ENCODE measurements around the gene UNK. TPM values are rescaled to one million over a fixed set of nuclear protein-coding genes. Genes with fewer than 3 reads are reported as not detected.

UNK gene
- total and polyA plus RNA-seq, 2 donors (not counting 1 experiment from before 2014, with no cell fraction given), result 35.5 to 70.3 TPM

DNA sequence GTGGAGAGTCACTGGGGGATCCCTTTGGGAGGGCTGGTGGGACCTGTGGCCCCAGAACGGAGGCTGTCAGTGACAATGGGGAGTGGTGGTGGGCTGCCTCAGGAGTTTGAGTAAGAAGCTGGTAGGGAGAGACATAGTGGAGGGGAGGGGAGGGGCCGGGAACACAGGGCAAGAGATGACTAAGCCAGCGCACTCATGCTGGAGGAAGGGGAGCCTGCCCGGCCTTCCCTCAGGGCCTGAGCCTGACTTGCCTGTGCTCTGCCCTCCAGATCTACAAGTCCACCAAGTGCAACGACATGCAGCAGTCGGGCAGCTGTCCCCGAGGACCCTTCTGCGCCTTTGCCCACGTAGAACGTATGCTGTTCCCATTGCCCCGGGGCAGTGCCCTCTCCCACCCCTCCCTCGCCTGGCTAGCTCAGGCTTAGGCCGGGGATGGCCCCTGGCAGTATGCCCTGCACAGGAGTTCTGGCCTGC, 30.3 kb downstream of the UNK start:
- Histone ChIP-seq H3K4me1 (ENCODE audit: control insufficient read depth in 2 of 2, insufficient read depth in 2 of 2, low read length in 2 of 2) (no peaks in the 10 kb centered on the region), H3K27ac (ENCODE audit: low read length in 2 of 2) (no peak overlapping the region), H3K27me3 (replicated peaks in 1 of 4; ENCODE audit: control extremely low read depth in 1 of 4, control insufficient read depth in 3 of 4, insufficient read depth in 4 of 4, low read length in 3 of 4) (no peaks in the 10 kb centered on the region), H4K20me1 (ENCODE audit: control insufficient read depth, insufficient read depth, low read length, poor library complexity, severe bottlenecking) (no peaks in the 10 kb centered on the region), H3K4me2 (replicated peaks; ENCODE audit: low read depth, low read length, poor library complexity, severe bottlenecking) (no peak overlapping the region), H3K9me3 (ENCODE audit: control extremely low read depth in 1 of 3, control insufficient read depth in 2 of 3, insufficient read depth in 1 of 3, low read length in 2 of 3) (no peaks in the 10 kb centered on the region), H2AFZ (ENCODE audit: insufficient read depth, low read depth, low read length, poor library complexity, severe bottlenecking) (no peak overlapping the region), H3K79me2 (ENCODE audit: control insufficient read depth, insufficient read depth, low read length) (no peaks in the 10 kb centered on the region), H3K36me3 (replicated peaks in 1 of 2; ENCODE audit: control extremely low read depth in 1 of 2, control insufficient read depth in 1 of 2, extremely low read depth in 1 of 2, insufficient read depth in 2 of 2, low read length in 1 of 2) (peaks cover 0 to 76% of the 10 kb centered on the region in 2 experiments), H3K4me3 (ENCODE audit: control extremely low read depth in 1 of 5, extremely low read depth in 1 of 5, insufficient read depth in 1 of 5, low read depth in 2 of 5, low read length in 4 of 5) (no peak overlapping the region), H3K9ac (ENCODE audit: low read length) (no peak overlapping the region)
- Mint-ChIP-seq H3K27ac (no peak overlapping the region), H3K4me1 (no peaks in the 10 kb centered on the region), H3K4me3 (no peak overlapping the region), H3K9me3 (ENCODE audit: insufficient read depth) (no peaks in the 10 kb centered on the region), H3K27me3 (no peaks in the 10 kb centered on the region)
- CTCF ChIA-PET, result interaction anchor here (1.4 to 4.5 kb wide), 3 partner anchors 12 to 63 kb away, joined by 3 to 12 read pairs (median 4); no protein-coding TSS in a partner anchor
- DNase-seq, result no peak
- WGBS (ENCODE audit: insufficient coverage), result 96% methylated on average over 13 of the region's 13 CpGs
- no peak for ATAC-seq (ENCODE audit: low read depth)
- TF ChIP-seq, protein P1, sequence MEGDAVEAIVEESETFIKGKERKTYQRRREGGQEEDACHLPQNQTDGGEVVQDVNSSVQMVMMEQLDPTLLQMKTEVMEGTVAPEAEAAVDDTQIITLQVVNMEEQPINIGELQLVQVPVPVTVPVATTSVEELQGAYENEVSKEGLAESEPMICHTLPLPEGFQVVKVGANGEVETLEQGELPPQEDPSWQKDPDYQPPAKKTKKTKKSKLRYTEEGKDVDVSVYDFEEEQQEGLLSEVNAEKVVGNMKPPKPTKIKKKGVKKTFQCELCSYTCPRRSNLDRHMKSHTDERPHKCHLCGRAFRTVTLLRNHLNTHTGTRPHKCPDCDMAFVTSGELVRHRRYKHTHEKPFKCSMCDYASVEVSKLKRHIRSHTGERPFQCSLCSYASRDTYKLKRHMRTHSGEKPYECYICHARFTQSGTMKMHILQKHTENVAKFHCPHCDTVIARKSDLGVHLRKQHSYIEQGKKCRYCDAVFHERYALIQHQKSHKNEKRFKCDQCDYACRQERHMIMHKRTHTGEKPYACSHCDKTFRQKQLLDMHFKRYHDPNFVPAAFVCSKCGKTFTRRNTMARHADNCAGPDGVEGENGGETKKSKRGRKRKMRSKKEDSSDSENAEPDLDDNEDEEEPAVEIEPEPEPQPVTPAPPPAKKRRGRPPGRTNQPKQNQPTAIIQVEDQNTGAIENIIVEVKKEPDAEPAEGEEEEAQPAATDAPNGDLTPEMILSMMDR (IDR thresholded peaks at IDR 0.05), result no peak
- TF ChIP-seq EZH2 (IDR thresholded peaks at IDR 0.05; ENCODE audit: borderline replicate concordance, insufficient read depth, low read depth, low read length, poor library complexity, severe bottlenecking), result no peak
- POLR2A ChIA-PET, result interaction anchor here (0.6 to 0.9 kb wide), 2 partner anchors 16 to 19 kb away, joined by 3 to 4 read pairs; no protein-coding TSS in a partner anchor
- intact Hi-C loops (cut with micrococcal nuclease), result no loop called here

DNA sequence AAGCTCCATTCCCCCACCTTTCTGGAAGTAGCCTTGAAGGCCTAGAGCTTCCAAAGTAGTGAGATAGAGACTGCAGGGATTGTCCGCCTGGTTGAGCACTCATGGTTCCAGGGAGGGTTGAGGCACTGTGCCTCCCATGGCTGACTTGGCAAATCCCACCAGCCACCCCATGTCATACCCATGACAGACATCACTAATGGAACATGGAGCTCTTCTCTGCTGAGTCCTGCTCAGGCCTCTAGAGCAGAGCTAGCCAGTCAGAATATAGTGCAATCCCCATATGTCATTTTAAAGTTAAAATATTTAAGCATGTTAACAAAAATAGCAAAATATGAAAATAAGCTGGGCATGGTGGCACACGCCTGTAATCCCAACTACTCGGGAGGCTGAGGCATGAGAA, 30.8 kb downstream of the UNK start:
- Histone ChIP-seq H4K20me1 (ENCODE audit: control insufficient read depth, insufficient read depth, low read length, poor library complexity, severe bottlenecking) (no peaks in the 10 kb centered on the region), H3K27me3 (replicated peaks in 1 of 4; ENCODE audit: control extremely low read depth in 1 of 4, control insufficient read depth in 3 of 4, insufficient read depth in 4 of 4, low read length in 3 of 4) (no peaks in the 10 kb centered on the region), H3K36me3 (replicated peaks in 1 of 2; ENCODE audit: control extremely low read depth in 1 of 2, control insufficient read depth in 1 of 2, extremely low read depth in 1 of 2, insufficient read depth in 2 of 2, low read length in 1 of 2) (peaks cover 0 to 76% of the 10 kb centered on the region in 2 experiments), H2AFZ (ENCODE audit: insufficient read depth, low read depth, low read length, poor library complexity, severe bottlenecking) (no peak overlapping the region), H3K9me3 (ENCODE audit: control extremely low read depth in 1 of 3, control insufficient read depth in 2 of 3, insufficient read depth in 1 of 3, low read length in 2 of 3) (no peaks in the 10 kb centered on the region), H3K4me2 (replicated peaks; ENCODE audit: low read depth, low read length, poor library complexity, severe bottlenecking) (no peak overlapping the region), H3K79me2 (ENCODE audit: control insufficient read depth, insufficient read depth, low read length) (no peaks in the 10 kb centered on the region), H3K4me1 (ENCODE audit: control insufficient read depth in 2 of 2, insufficient read depth in 2 of 2, low read length in 2 of 2) (no peaks in the 10 kb centered on the region), H3K27ac (ENCODE audit: low read length in 2 of 2) (no peak overlapping the region), H3K9ac (ENCODE audit: low read length) (no peak overlapping the region), H3K4me3 (ENCODE audit: control extremely low read depth in 1 of 5, extremely low read depth in 1 of 5, insufficient read depth in 1 of 5, low read depth in 2 of 5, low read length in 4 of 5) (no peak overlapping the region)
- H3K4me3 Mint-ChIP-seq, result no peak overlapping the region
- no peak for TF ChIP-seq EZH2 (IDR thresholded peaks at IDR 0.05; ENCODE audit: borderline replicate concordance, insufficient read depth, low read depth, low read length, poor library complexity, severe bottlenecking)
- no peaks in the 10 kb centered on the region for H3K27me3 Mint-ChIP-seq
- H3K27ac Mint-ChIP-seq, result no peak overlapping the region
- no peaks in the 10 kb centered on the region for H3K4me1 Mint-ChIP-seq
- 100% methylated on average over 3 of the region's 3 CpGs for WGBS (ENCODE audit: insufficient coverage)
- no peaks in the 10 kb centered on the region for H3K9me3 Mint-ChIP-seq (ENCODE audit: insufficient read depth)
- intact Hi-C loops (cut with micrococcal nuclease), result no loop called here
- no peak for DNase-seq
- CTCF ChIA-PET, result interaction anchor here (1.4 to 4.5 kb wide), 2 partner anchors 14 to 64 kb away, joined by 4 to 12 read pairs; no protein-coding TSS in a partner anchor
- no peak for ATAC-seq (ENCODE audit: low read depth)
- POLR2A ChIA-PET, result interaction anchor here (0.6 to 0.9 kb wide), 2 partner anchors 16 to 19 kb away, joined by 3 to 4 read pairs; no protein-coding TSS in a partner anchor

All from B cell (primary cell).